HG02973 (cell line): ENCODE results near the gene VPS8.

ENCODE experiments used
- ATAC-seq: cut with Tn5 transposase; IDR thresholded peaks from one replicate; pipeline ENCODE4 v1.9.1; 2021; ENCODE audit warnings: moderate library complexity; ENCODE audit not compliant: unreplicated experiment

The VPS8 gene

GRCh38 chr3:184808021-184808420, 3.9 kb upstream of the VPS8 start:
- ATAC-seq, result no peak

- no peak for ATAC-seq
These were observed 1.8 kb upstream of the VPS8 start for GRCh38 chr3:184810146-184810545.

- no peak for ATAC-seq
These were observed 932 bp upstream of the VPS8 start for GRCh38 chr3:184811034-184811433.

- no peak for ATAC-seq
These were observed 335 bp upstream of the VPS8 start for GRCh38 chr3:184811663-184811998.

GRCh38 chr3:184812662-184813042, 686 bp downstream of the VPS8 start:
- ATAC-seq, result peak; percentile 15

GRCh38 chr3:184813357-184813756, 1.4 kb downstream of the VPS8 start:
- no peak for ATAC-seq

- ATAC-seq, result no peak
These were observed 2.2 kb downstream of the VPS8 start for GRCh38 chr3:184814214-184814613.

- no peak for ATAC-seq
These were observed 3.3 kb downstream of the VPS8 start for GRCh38 chr3:184815046-184815930.

GRCh38 chr3:184816614-184817013, 4.6 kb downstream of the VPS8 start:
- no peak for ATAC-seq

GRCh38 chr3:184820525-184820924, 8.6 kb downstream of the VPS8 start:
- no peak for ATAC-seq

GRCh38 chr3:184821034-184821433, 9.1 kb downstream of the VPS8 start:
- ATAC-seq, result no peak

GRCh38 chr3:184822081-184822480, 10.1 kb downstream of the VPS8 start:
- ATAC-seq, result no peak

- no peak for ATAC-seq
These were observed 10.7 kb downstream of the VPS8 start for GRCh38 chr3:184822654-184823053.

GRCh38 chr3:184823990-184824389, 12.0 kb downstream of the VPS8 start:
- ATAC-seq, result no peak

GRCh38 chr3:184825121-184825820, 13.3 kb downstream of the VPS8 start:
- no peak for ATAC-seq

- no peak for ATAC-seq
These were observed 15.6 kb downstream of the VPS8 start for GRCh38 chr3:184827572-184827971.

GRCh38 chr3:184832044-184832443, 20.1 kb downstream of the VPS8 start:
- no peak for ATAC-seq

- no peak for ATAC-seq
These were observed 20.9 kb downstream of the VPS8 start for GRCh38 chr3:184832903-184833302.

GRCh38 chr3:184836090-184836822, 24.3 kb downstream of the VPS8 start:
- ATAC-seq, result no peak

GRCh38 chr3:184842433-184842832, 30.5 kb downstream of the VPS8 start:
- no peak for ATAC-seq

- no peak for ATAC-seq
These were observed 33.9 kb downstream of the VPS8 start for GRCh38 chr3:184845819-184846218.

GRCh38 chr3:184846496-184846895, 34.5 kb downstream of the VPS8 start:
- ATAC-seq, result no peak
